HL-60 (cell line): ENCODE data around the gene EPB41.
A peak's percentile ranks its signal among the peaks of the same experiment; 100 is the strongest.

Source experiments
- DNase-seq, 2 experiments: peaks; one replicate each; pipeline ENCODE4 v3.0.0-alpha.2; 2010 to 2020; ENCODE audit warnings: low read depth in 1 of 2, low spot score in 1 of 2
- H3K27ac ChIP-seq: fragments of 250-450 bp; sonication (Bioruptor Pico); replicated peaks from 2 replicates; pipeline ENCODE4 v1.5.1; 2020; ENCODE audit warnings: mild to moderate bottlenecking, moderate library complexity
- H3K27me3 ChIP-seq: fragments of 250-450 bp; sonication (Bioruptor Pico); 2 replicates; pipeline ENCODE4 v1.5.1; 2021; ENCODE audit warnings: mild to moderate bottlenecking, moderate library complexity; ENCODE audit not compliant: insufficient read depth, poor library complexity, severe bottlenecking
- H3K4me3 ChIP-seq: replicated peaks from 2 replicates; pipeline ENCODE4 v1.5.1; 2011; ENCODE audit warnings: mild to moderate bottlenecking, control low read depth, low read length; ENCODE audit not compliant: insufficient read depth
- GABPA ChIP-seq: IDR thresholded peaks from 2 replicates; pipeline ENCODE4 v1.6.1; 2012; ENCODE audit warnings: low read depth
- POLR2AphosphoS5 ChIP-seq: IDR thresholded peaks from 2 replicates; pipeline ENCODE4 v1.6.1; 2012; ENCODE audit warnings: low read depth
- SPI1 ChIP-seq: IDR thresholded peaks from 2 replicates; pipeline ENCODE4 v1.6.1; 2012; ENCODE audit warnings: low read depth, mild to moderate bottlenecking, borderline replicate concordance
- TF ChIP-seq, protein P1 (sequence below): IDR thresholded peaks from 2 replicates; pipeline ENCODE4 v1.6.1; 2012; ENCODE audit warnings: low read depth; ENCODE audit not compliant: insufficient replicate concordance
- TF ChIP-seq, protein P2 (sequence below): IDR thresholded peaks from one replicate; pipeline ENCODE4 v1.5.1; 2011; ENCODE audit warnings: low read length, control low read depth, inconsistent platforms; ENCODE audit not compliant: insufficient read depth

The EPB41 gene

DNA sequence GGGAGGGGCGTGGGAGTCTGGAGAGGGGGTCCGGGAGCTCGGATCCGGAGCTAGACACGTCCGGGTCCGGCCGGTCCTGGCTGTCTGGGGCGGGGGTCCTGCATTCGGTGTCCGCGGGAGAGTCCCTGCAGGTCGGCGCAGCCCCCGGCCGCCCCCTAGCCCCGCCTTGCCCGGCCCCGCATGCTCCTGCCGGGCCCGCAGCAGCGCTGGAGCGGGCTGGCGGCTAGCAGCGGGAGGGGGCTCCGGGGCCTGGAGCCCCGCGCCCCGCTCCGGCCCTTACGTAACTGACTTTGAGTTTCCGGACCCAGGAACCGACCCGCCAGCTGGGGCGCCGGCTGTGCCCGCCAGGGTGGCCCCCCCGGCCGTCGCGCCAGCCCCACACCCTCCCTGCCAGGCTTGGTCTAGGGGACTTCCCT lies 26.9 kb upstream of the EPB41 start:
- Histone ChIP-seq H3K4me3 (peak overlapping the region; percentile 97), H3K27ac (peak overlapping the region; percentile 83), H3K27me3 (no peaks in the 10 kb centered on the region)
- peak in 1 of 2 experiments; percentile 50 for DNase-seq
- TF ChIP-seq, protein P1, sequence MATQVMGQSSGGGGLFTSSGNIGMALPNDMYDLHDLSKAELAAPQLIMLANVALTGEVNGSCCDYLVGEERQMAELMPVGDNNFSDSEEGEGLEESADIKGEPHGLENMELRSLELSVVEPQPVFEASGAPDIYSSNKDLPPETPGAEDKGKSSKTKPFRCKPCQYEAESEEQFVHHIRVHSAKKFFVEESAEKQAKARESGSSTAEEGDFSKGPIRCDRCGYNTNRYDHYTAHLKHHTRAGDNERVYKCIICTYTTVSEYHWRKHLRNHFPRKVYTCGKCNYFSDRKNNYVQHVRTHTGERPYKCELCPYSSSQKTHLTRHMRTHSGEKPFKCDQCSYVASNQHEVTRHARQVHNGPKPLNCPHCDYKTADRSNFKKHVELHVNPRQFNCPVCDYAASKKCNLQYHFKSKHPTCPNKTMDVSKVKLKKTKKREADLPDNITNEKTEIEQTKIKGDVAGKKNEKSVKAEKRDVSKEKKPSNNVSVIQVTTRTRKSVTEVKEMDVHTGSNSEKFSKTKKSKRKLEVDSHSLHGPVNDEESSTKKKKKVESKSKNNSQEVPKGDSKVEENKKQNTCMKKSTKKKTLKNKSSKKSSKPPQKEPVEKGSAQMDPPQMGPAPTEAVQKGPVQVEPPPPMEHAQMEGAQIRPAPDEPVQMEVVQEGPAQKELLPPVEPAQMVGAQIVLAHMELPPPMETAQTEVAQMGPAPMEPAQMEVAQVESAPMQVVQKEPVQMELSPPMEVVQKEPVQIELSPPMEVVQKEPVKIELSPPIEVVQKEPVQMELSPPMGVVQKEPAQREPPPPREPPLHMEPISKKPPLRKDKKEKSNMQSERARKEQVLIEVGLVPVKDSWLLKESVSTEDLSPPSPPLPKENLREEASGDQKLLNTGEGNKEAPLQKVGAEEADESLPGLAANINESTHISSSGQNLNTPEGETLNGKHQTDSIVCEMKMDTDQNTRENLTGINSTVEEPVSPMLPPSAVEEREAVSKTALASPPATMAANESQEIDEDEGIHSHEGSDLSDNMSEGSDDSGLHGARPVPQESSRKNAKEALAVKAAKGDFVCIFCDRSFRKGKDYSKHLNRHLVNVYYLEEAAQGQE, result no peak
- TF ChIP-seq SPI1 (no peak), GABPA (no peak), POLR2AphosphoS5 (no peak)
- TF ChIP-seq, protein P2, sequence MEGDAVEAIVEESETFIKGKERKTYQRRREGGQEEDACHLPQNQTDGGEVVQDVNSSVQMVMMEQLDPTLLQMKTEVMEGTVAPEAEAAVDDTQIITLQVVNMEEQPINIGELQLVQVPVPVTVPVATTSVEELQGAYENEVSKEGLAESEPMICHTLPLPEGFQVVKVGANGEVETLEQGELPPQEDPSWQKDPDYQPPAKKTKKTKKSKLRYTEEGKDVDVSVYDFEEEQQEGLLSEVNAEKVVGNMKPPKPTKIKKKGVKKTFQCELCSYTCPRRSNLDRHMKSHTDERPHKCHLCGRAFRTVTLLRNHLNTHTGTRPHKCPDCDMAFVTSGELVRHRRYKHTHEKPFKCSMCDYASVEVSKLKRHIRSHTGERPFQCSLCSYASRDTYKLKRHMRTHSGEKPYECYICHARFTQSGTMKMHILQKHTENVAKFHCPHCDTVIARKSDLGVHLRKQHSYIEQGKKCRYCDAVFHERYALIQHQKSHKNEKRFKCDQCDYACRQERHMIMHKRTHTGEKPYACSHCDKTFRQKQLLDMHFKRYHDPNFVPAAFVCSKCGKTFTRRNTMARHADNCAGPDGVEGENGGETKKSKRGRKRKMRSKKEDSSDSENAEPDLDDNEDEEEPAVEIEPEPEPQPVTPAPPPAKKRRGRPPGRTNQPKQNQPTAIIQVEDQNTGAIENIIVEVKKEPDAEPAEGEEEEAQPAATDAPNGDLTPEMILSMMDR, result no peak

DNA sequence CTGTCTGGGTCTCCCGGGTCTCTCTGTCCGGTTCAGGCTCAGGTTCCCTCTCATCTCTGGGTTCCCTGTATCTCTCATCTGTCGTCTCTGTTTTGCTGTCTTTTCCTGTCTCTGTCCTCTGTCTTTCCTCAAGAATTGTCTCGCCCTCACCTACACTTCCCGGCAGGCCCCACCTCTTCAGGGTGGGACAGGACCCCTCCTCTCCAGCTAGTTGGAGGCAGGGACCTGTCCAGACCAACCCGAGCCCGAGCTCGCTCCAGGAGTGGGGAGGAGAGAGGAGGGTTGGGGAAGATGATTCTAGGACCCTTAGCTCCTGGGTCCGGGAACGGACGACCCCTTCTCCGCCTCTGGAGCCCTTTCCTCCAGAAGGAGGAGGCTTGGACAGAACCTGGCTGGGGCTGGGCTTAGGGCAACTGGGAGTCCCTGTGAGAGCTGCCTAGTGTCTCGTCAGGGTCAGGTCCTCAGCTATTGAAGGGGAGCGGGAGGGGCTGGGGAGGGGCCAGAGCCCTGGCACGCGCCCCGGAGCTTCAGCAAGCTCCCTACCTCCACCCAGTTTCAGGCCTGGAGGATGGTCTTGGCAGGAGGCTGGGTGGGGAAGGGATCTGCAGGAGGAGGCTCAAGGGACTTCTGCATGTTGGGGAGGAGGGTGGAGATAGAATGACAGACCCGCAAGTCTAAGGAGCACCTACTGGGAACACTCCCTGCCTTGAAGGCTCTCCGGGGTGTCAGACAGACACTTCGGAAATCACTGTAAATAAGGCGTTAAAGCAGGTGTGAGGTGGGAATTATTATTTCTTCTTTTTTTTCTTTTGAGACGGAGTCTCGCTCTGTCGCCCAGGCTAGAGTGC lies 26.3 kb upstream of the EPB41 start:
- peak overlapping the region; percentile 97 for H3K4me3 ChIP-seq
- no peak overlapping the region; the same call in 1 of the 2 replicates for H3K27ac ChIP-seq
- TF ChIP-seq GABPA (no peak), POLR2AphosphoS5 (no peak), SPI1 (no peak)
- TF ChIP-seq, protein P1, result no peak
- TF ChIP-seq, protein P2, result no peak
- no peak for DNase-seq
- no peaks in the 10 kb centered on the region for H3K27me3 ChIP-seq

DNA sequence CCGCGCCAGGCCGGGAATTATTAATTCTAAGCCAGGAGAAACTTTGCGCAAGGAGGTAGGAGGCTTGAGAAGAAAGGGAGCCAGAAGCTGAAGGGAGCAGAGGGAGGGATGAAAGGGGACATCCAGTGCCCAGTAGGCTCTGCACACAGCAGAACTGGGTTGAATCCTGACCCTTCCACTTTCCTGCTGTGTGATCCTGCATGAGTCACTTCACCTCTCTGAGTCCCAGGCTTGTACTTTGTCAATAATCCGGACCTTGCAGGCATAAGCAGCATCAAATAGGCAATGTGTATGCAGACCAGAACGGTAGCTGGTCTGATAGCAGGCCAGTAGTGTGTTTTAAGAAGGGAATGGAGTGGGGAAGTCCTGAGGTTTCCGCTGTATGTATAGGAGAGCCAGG lies 25.5 kb upstream of the EPB41 start:
- Histone ChIP-seq H3K27me3 (no peaks in the 10 kb centered on the region), H3K4me3 (no peak overlapping the region), H3K27ac (no peak overlapping the region)
- TF ChIP-seq, protein P1, result no peak
- TF ChIP-seq, protein P2, result no peak
- no peak for DNase-seq
